Suppressor macrophage treated with lipopolysaccharide for 4 hours (primary cell): Measurements from ENCODE around the gene ERC2.

ENCODE experiments used
- DNase-seq: peaks from one replicate; pipeline ENCODE4 v3.0.0-alpha.2; 2020

The ERC2 gene

GRCh38 chr3:56173601-56174000, 294.7 kb downstream of the ERC2 start:
- no peak for DNase-seq

GRCh38 chr3:56164436-56164835, 303.8 kb downstream of the ERC2 start:
- no peak for DNase-seq

GRCh38 chr3:56157693-56158362, 310.4 kb downstream of the ERC2 start:
- peak; percentile 90 for DNase-seq

- DNase-seq = peak; percentile 27
Observed at GRCh38 chr3:56154297-56154696, 314.0 kb downstream of the ERC2 start.

- no peak for DNase-seq
Observed at GRCh38 chr3:56147354-56147753, 320.9 kb downstream of the ERC2 start.

- DNase-seq = no peak
Observed at GRCh38 chr3:56145410-56145809, 322.9 kb downstream of the ERC2 start.

GRCh38 chr3:56144805-56145204, 323.5 kb downstream of the ERC2 start:
- DNase-seq = no peak

GRCh38 chr3:56137415-56137814, 330.9 kb downstream of the ERC2 start:
- DNase-seq = no peak

- no peak for DNase-seq
Observed at GRCh38 chr3:56136514-56136913, 331.8 kb downstream of the ERC2 start.

- no peak for DNase-seq
Observed at GRCh38 chr3:56135941-56136340, 332.3 kb downstream of the ERC2 start.

- no peak for DNase-seq
Observed at GRCh38 chr3:56133423-56133822, 334.8 kb downstream of the ERC2 start.

GRCh38 chr3:56132762-56133161, 335.5 kb downstream of the ERC2 start:
- no peak for DNase-seq

- DNase-seq = peak; percentile 48
Observed at GRCh38 chr3:56131974-56132590, 336.2 kb downstream of the ERC2 start.

GRCh38 chr3:56130036-56130435, 338.2 kb downstream of the ERC2 start:
- no peak for DNase-seq

GRCh38 chr3:56126632-56127031, 341.6 kb downstream of the ERC2 start:
- no peak for DNase-seq

GRCh38 chr3:56125358-56126005, 342.8 kb downstream of the ERC2 start:
- peak; percentile 67 for DNase-seq

GRCh38 chr3:56124546-56124945, 343.7 kb downstream of the ERC2 start:
- no peak for DNase-seq

GRCh38 chr3:56123487-56123886, 344.8 kb downstream of the ERC2 start:
- DNase-seq = no peak

- no peak for DNase-seq
Observed at GRCh38 chr3:56122911-56123310, 345.4 kb downstream of the ERC2 start.

GRCh38 chr3:56121716-56122115, 346.6 kb downstream of the ERC2 start:
- no peak for DNase-seq

GRCh38 chr3:56119575-56120349, 348.5 kb downstream of the ERC2 start:
- peak; percentile 51 for DNase-seq

GRCh38 chr3:56118968-56119367, 349.3 kb downstream of the ERC2 start:
- DNase-seq = no peak

GRCh38 chr3:56115698-56116097, 352.6 kb downstream of the ERC2 start:
- no peak for DNase-seq

- no peak for DNase-seq
Observed at GRCh38 chr3:56115199-56115598, 353.1 kb downstream of the ERC2 start.
